Erythroblast (primary cell): ENCODE data around the gene RGL2.

ENCODE experiments used
- GATA1 ChIP-seq: IDR thresholded peaks from 2 replicates; pipeline ENCODE4 v1.6.1; 2011; ENCODE audit warnings: low read depth, mild to moderate bottlenecking, control low read depth, low read length, moderate library complexity
- POLR2A ChIP-seq: IDR thresholded peaks from 2 replicates; pipeline ENCODE4 v1.6.1; 2011; ENCODE audit warnings: mild to moderate bottlenecking, low read length

GRCh38 chr6:33312361-33313104 lies 13.8 kb upstream of the RGL2 start:
- no peak for TF ChIP-seq POLR2A
- TF ChIP-seq GATA1: no peak
